Thoracic aorta (tissue), 2 donors: Measurements from ENCODE around the gene OGFOD1. TPM values are rescaled to one million over a fixed set of nuclear protein-coding genes. Genes with fewer than 3 reads are reported as not detected.

ENCODE experiments used
- ATAC-seq: fragments of 150-250 bp; one replicate; pipeline ENCODE4 v1.8.0; 2017; ENCODE audit warnings: low read depth; ENCODE audit not compliant: insufficient number of reproducible peaks, low FRiP score
- DNase-seq: peaks from one replicate; pipeline ENCODE4 v3.0.0-alpha.2; 2020; ENCODE audit warnings: low spot score
- H3K27ac ChIP-seq, 2 donors: fragments of 200-600 bp; sonication (generic); 1 replicate in 1 of 2; 2 replicates in 1 of 2; pipeline ENCODE4 v1.5.1; 2016; ENCODE audit warnings: mild to moderate bottlenecking in 2 of 2, moderate library complexity in 2 of 2
- H3K27me3 ChIP-seq: fragments of 200-600 bp; sonication (generic); replicated peaks from 2 replicates; pipeline ENCODE4 v1.6.0; 2016; ENCODE audit warnings: mild to moderate bottlenecking; ENCODE audit not compliant: insufficient read depth
- H3K36me3 ChIP-seq: fragments of 200-600 bp; sonication (generic); one replicate; pipeline ENCODE4 v1.5.1; 2016
- H3K4me1 ChIP-seq, 2 donors: fragments of 200-600 bp; sonication (generic); 1 replicate in 1 of 2; 2 replicates in 1 of 2; pipeline versions ENCODE4 v1.5.1 to v1.6.0; 2016; ENCODE audit warnings: low read depth in 2 of 2, mild to moderate bottlenecking in 1 of 2; ENCODE audit not compliant: control insufficient read depth in 1 of 2
- H3K4me3 ChIP-seq: fragments of 200-600 bp; sonication (generic); 2 replicates; pipeline ENCODE4 v1.5.1; 2016; ENCODE audit warnings: mild to moderate bottlenecking
- H3K9me3 ChIP-seq: fragments of 200-600 bp; sonication (generic); 2 replicates; pipeline ENCODE4 v1.5.1; 2016
- total RNA-seq, 2 donors: library from RNA; depleted of rRNA; stranded (reverse); fragments of >200 nt; gene quantifications; one replicate each; pipeline versions ENCODE4 v1.1.0 to v1.2.3, GENCODE V29; 2016
- TF ChIP-seq, protein P1 (sequence below): fragments of 200-600 bp; sonication (generic); IDR thresholded peaks from one replicate; pipeline ENCODE4 v1.5.1; 2019; ENCODE audit warnings: antibody characterized with exemption

OGFOD1 gene
- total RNA-seq, 2 donors from 2014 or later: 43.3 to 71.7 TPM

DNA sequence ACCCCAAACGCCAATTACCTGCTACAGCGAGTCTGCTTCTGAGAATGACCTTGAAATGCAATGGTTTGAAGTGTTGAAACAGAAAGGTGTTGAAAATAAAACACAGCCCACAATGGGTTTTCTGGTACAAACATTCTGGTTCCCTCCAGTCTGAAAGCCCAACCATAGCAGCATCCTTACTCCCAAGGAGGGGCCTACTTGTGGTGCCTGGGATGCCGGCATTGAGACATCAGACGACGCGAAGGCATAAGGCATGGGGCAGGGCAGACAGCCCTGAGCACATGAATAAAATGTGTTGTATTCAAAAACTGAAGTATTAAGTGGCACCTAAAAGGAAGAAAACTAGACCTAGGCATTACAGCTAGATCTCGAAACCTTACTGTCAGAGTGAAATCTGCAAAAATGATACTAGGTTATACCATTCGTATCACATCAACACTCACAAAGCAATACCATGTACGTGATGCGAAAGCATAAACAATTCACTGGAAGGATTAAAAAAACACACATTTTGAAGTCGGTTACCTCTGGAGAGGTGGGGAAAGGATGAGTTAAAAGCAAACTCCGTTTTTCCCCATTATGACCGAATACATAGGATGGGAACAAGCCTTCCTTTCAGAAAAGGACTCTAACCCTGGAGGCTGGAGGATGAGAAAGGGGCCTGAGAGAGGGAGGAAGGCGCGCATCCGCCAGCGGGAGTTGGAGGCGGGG is 924 bp upstream of the OGFOD1 start:
- no peaks in the 10 kb centered on the region for H3K27me3 ChIP-seq
- H3K36me3 ChIP-seq: peaks cover 12% of the 10 kb centered on the region
- no peaks in the 10 kb centered on the region for H3K9me3 ChIP-seq
- peaks cover 18 to 43% of the 10 kb centered on the region in 2 donors for H3K4me1 ChIP-seq
- ATAC-seq: no peak
- TF ChIP-seq, protein P1, sequence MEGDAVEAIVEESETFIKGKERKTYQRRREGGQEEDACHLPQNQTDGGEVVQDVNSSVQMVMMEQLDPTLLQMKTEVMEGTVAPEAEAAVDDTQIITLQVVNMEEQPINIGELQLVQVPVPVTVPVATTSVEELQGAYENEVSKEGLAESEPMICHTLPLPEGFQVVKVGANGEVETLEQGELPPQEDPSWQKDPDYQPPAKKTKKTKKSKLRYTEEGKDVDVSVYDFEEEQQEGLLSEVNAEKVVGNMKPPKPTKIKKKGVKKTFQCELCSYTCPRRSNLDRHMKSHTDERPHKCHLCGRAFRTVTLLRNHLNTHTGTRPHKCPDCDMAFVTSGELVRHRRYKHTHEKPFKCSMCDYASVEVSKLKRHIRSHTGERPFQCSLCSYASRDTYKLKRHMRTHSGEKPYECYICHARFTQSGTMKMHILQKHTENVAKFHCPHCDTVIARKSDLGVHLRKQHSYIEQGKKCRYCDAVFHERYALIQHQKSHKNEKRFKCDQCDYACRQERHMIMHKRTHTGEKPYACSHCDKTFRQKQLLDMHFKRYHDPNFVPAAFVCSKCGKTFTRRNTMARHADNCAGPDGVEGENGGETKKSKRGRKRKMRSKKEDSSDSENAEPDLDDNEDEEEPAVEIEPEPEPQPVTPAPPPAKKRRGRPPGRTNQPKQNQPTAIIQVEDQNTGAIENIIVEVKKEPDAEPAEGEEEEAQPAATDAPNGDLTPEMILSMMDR: no peak
- peak overlapping the region; percentile 90 for H3K4me3 ChIP-seq
- no peak for DNase-seq
- peak overlapping the region; percentile 73 to 91 for H3K27ac ChIP-seq

DNA sequence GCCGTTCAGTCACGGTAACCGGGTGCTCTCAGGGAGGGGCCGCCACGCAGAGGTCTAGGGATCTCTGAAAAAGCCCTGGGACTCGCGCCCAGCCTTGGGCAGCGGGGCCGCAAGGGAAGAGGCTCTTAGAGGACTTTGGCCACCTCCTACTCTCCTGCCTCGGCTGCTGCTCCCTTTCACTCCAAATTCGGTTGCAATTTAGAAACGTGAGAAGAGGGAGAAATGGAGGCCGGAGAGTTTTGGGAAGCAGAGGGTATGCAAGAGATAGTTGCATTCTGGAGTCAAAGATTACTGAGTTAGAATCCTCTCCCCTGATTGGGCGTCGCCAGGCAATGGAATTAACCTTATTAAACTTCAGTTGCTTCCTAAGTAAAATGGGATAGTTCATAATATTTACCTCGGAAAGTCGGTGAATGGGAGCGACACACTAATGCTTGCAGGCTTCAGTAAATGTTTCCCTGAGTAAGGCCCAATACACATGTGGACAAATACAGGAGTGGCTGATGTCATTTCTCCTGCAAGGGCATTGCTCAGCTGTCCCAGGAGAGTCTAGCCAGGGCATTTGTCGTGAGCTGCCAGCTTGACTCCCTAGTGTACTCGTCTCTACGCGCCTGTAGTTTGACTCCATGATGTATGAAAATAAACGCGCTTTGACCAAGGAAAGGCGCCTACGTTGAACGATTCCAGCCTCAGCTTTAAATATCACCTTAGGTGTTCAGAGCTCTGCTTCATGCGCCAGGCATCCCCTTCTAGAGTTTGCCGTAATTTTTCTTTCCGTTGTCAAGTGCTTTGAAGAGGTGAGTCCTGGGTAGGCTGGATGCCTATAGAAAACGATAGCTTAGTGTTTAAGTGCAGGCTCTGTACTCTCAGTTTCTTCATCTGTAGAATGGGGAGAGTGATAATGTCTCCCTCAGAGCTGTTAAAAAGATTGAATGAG is 667 bp downstream of the OGFOD1 start:
- peak overlapping the region; percentile 90 to 91 for H3K27ac ChIP-seq
- H3K4me3 ChIP-seq: peak overlapping the region; percentile 90
- H3K27me3 ChIP-seq: no peaks in the 10 kb centered on the region
- peaks cover 5% of the 10 kb centered on the region for H3K36me3 ChIP-seq
- H3K9me3 ChIP-seq: no peaks in the 10 kb centered on the region
- ATAC-seq (peak; percentile 48), DNase-seq (peak; percentile 15)
- TF ChIP-seq, protein P1: no peak
- peaks cover 18 to 43% of the 10 kb centered on the region in 2 donors for H3K4me1 ChIP-seq

- DNase-seq: no peak
- Histone ChIP-seq H3K27ac (no peak overlapping the region), H3K27me3 (no peaks in the 10 kb centered on the region), H3K36me3 (peaks cover 21% of the 10 kb centered on the region), H3K4me1 (peaks cover 0 to 5% of the 10 kb centered on the region in 2 donors), H3K9me3 (no peaks in the 10 kb centered on the region), H3K4me3 (no peak overlapping the region)
- TF ChIP-seq, protein P1: no peak
- ATAC-seq: no peak
Measured at GRCh38 chr16:56457927-56458470, 6.6 kb downstream of the OGFOD1 start.

DNA sequence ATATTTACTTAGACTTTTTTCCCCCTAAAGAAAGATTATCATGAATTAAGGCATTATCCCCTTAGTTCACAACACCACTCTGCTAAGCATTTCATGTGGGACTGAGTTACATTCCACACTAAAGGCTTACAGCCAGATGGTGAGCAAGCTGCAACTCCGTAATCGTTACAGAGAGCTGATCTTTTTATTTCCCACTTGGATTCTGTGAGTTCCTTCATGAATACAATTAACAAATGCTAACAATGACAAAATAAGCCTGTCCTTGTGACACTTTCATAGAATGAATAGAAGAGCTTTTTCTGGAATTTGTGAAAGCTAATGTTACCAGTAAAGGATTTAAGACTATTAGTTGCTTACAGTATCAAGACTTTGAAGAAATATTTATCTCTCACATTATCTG is 8.7 kb downstream of the OGFOD1 start:
- Histone ChIP-seq H3K36me3 (peaks cover 17% of the 10 kb centered on the region), H3K27me3 (no peaks in the 10 kb centered on the region), H3K4me1 (no peaks in the 10 kb centered on the region), H3K4me3 (no peak overlapping the region), H3K9me3 (no peaks in the 10 kb centered on the region), H3K27ac (no peak overlapping the region)
- DNase-seq: no peak
- no peak for ATAC-seq
- TF ChIP-seq, protein P1: no peak
